ENCODE data around the gene TDRD9. TPM values are rescaled to one million over a fixed set of nuclear protein-coding genes. Genes with fewer than 3 reads are reported as not detected.

The TDRD9 gene
- total RNA-seq, 1 experiment from 2014 or later: not detected

DNA sequence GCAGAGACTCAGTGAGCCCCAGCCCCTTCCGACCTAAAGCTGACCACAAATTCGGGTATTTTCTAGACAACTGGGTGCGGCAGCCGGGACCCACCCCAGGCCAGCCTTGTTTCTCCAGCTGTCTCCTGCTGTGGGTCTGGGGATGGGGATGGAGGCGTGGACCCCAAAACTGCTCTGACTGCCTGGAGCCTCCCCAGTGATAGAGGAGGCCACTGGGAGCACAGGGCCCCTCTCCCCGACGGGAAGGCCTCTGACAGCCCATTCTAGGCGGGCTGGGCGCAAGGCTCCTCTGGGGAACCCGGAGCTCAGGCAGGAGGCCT lies 38.2 kb upstream of the TDRD9 start:
- no peak for DNase-seq (ENCODE audit: low spot score)
- in situ Hi-C loops (cut with HindIII; ENCODE audit: low sequenced_read_pairs): no loop called here

GRCh38 chr14:103890821-103891666 lies 37.2 kb upstream of the TDRD9 start:
- DNase-seq (ENCODE audit: low spot score): peak; percentile 18
- in situ Hi-C loops (cut with HindIII; ENCODE audit: low sequenced_read_pairs): no loop called here

DNA sequence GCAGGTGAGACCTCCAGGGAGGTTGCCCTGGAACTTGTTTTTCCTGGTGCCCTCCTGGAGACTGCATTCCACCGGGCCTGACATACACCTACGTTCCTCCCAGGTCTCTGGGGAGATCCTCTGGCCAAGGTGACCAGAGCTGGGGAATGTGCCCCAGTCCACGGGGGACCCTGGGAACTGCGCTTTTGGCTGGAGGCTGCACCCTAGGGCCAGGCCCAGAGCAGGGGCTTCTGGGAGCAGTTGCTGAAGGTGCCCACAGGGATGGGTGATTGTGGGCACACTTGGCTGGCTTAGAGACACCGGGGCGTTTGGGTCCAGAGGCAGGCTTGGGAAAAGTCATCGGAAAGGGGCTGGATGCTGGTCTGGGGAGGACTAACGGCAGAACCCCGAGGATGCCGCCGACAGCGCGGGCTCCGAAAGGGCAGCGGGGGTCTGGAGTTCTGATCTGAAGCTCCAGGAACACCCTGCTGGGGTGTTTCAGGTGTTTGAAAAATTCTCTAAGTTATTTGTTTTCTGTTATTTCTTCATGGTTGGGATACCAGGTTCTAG lies 36.5 kb upstream of the TDRD9 start:
- in situ Hi-C loops (cut with HindIII; ENCODE audit: low sequenced_read_pairs): no loop called here
- no peak for DNase-seq (ENCODE audit: low spot score)

DNA sequence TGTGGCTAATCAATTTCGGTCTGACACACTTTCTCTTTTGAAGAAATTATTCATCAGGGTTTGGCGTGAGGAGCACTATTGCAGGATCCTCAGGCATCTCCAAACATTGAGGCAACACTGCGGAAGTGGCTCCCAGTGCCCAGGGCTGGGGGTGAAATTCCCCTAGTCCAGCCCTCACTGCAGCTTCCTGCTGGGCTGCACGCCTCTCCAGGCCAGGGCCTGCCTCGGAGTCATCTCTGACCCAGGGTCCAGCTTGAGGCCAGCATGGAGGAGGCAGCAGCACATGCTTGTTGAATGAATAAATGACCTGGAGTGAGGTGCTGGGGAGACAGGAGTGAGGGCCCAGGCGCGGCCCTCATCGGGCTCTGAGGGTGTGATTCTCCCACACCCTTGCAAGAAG lies 36.0 kb upstream of the TDRD9 start:
- DNase-seq (ENCODE audit: low spot score): no peak
- in situ Hi-C loops (cut with HindIII; ENCODE audit: low sequenced_read_pairs): no loop called here

- in situ Hi-C loops (cut with HindIII; ENCODE audit: low sequenced_read_pairs): no loop called here
- no peak for DNase-seq (ENCODE audit: low spot score)
Measured at GRCh38 chr14:103894034-103894722, 34.1 kb upstream of the TDRD9 start.

DNA sequence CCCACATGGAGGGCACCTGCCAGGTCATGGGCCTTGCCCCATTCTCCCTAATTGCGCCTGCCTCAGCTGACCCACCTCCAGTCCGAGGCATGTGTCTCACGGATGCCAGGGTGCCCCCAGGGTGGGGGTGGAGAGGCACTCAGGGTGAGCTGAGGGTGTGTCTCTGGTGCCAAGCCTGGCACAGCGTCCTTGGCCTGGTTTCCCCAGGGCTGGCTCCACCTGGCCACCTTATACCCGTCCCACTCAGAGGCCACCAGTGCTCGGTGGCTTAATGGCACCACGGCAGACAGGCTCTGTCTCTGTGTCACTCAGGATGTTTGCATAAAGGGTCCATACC lies 33.6 kb upstream of the TDRD9 start:
- DNase-seq (ENCODE audit: low spot score): no peak
- in situ Hi-C loops (cut with HindIII; ENCODE audit: low sequenced_read_pairs): no loop called here

- DNase-seq (ENCODE audit: low spot score): no peak
- in situ Hi-C loops (cut with HindIII; ENCODE audit: low sequenced_read_pairs): no loop called here
Measured at GRCh38 chr14:103896578-103896977, 31.7 kb upstream of the TDRD9 start.

- DNase-seq (ENCODE audit: low spot score): no peak
- in situ Hi-C loops (cut with HindIII; ENCODE audit: low sequenced_read_pairs): no loop called here
Measured at GRCh38 chr14:103897075-103897947, 30.9 kb upstream of the TDRD9 start.

- in situ Hi-C loops (cut with HindIII; ENCODE audit: low sequenced_read_pairs): no loop called here
- no peak for DNase-seq (ENCODE audit: low spot score)
Measured at GRCh38 chr14:103898204-103898603, 30.1 kb upstream of the TDRD9 start.

DNA sequence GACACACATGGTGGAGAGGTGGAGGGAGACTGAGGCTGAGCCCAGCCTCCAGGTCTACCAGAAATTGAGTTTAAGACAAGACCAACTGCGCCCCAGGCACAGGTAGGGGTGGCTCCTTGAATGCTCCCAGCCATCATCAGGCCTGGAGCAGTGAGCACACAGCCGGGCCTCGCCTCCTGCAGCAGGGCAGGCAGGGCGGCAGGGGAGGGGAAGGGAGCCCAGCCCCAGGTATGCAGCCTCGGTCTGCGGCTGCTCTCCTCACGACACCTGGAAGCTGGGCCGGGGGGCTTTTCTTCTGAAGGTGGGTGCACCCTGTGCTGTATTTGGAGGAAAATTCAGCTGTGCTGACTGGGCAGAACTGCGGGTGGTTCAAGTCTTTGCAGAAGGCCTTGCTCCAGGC lies 29.5 kb upstream of the TDRD9 start:
- DNase-seq (ENCODE audit: low spot score): no peak
- in situ Hi-C loops (cut with HindIII; ENCODE audit: low sequenced_read_pairs): no loop called here

- in situ Hi-C loops (cut with HindIII; ENCODE audit: low sequenced_read_pairs): no loop called here
- DNase-seq (ENCODE audit: low spot score): no peak
Measured at GRCh38 chr14:103899316-103899715, 28.9 kb upstream of the TDRD9 start.

DNA sequence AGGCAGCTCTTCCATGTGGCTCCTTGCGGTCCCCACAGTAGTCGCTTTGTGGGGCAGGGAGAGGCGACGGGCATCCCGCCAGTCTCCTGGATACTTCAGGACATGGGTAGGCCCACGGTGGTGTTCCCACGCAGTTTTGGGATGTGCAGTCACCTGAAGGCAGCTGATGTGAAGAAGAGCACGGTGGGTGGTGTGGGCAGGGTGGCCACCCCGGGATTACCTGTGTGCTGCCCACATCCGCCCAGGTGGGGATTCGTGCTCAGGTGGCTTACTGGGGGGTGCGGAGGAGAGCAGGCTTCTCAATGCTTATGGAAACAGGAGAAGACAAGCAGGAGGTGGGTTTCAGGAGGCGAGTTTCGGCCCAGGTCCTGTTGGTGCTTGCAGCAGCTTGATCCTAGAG lies 28.4 kb upstream of the TDRD9 start:
- in situ Hi-C loops (cut with HindIII; ENCODE audit: low sequenced_read_pairs): no loop called here
- no peak for DNase-seq (ENCODE audit: low spot score)

DNA sequence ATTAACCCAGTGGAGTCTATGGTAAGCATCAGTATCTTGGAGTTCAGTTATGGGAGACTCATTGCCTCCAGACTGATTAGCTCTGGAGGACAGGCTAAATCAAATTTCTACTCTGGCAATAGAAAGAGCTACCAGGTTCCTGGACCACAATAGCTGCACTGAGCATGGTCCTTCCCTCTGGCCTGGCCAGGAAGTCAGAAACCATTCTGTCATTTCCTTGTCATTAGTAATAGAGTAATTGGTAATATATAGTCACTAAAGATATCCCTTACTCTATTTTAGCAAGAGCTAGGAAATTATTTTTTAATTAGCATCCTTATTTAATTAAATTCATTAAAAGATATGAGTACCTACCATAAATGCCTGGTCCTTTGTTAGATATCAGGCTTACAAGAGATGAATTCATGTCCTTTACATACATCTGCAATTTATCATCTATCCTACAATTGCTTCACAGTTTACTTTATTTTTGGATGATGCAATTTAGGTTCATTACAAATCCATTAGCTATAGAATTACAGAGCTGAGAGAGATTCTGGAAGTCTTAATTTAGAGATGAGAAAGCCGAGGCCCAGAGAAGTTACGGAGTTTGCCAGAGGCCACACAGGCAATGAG lies 23.7 kb upstream of the TDRD9 start:
- in situ Hi-C loops (cut with HindIII; ENCODE audit: low sequenced_read_pairs): no loop called here
- DNase-seq (ENCODE audit: low spot score): no peak

- no peak for DNase-seq (ENCODE audit: low spot score)
- in situ Hi-C loops (cut with HindIII; ENCODE audit: low sequenced_read_pairs): no loop called here
Measured at GRCh38 chr14:103905842-103906456, 22.3 kb upstream of the TDRD9 start.

- DNase-seq (ENCODE audit: low spot score): no peak
- in situ Hi-C loops (cut with HindIII; ENCODE audit: low sequenced_read_pairs): no loop called here
Measured at GRCh38 chr14:103908580-103908979, 19.7 kb upstream of the TDRD9 start.

GRCh38 chr14:103909531-103910261 lies 18.6 kb upstream of the TDRD9 start:
- peak; percentile 7 for DNase-seq (ENCODE audit: low spot score)
- in situ Hi-C loops (cut with HindIII; ENCODE audit: low sequenced_read_pairs): no loop called here

GRCh38 chr14:103910262-103910935 lies 17.9 kb upstream of the TDRD9 start:
- DNase-seq (ENCODE audit: low spot score): peak; percentile 97
- in situ Hi-C loops (cut with HindIII; ENCODE audit: low sequenced_read_pairs): no loop called here

DNA sequence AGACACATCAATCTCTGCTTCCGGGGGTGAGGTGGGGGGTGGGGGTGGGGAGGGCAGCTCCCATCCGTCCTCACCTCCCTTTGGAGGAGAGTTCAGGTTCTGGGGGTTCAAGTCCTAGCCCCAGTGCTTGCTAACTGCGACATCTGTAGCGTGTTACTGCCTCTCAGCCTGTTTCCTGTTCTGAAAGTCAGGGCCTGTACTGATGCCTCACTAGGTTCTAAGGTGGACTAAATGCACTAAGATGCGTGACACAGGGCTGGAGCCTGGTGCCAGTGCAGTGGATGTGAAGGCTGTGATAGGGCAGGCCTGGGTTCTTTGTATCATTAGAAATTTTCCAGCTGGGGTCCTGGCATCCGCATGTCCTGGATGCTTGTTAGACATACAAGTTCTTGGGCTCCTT lies 17.3 kb upstream of the TDRD9 start:
- in situ Hi-C loops (cut with HindIII; ENCODE audit: low sequenced_read_pairs): no loop called here
- DNase-seq (ENCODE audit: low spot score): no peak
